Neural cell (in vitro differentiated cells): ENCODE results near the gene CD2AP. TPM values are rescaled to one million over a fixed set of nuclear protein-coding genes. Genes with fewer than 3 reads are reported as not detected.

Experiments
- H2AFZ ChIP-seq: fragments of 200-600, 300-800 bp; sonication (generic), shearing (Covaris generic); 2 replicates; pipeline ENCODE4 v1.6.0; 2014; ENCODE audit warnings: low read depth, mild to moderate bottlenecking, antibody characterized with exemption, low read length, moderate library complexity
- H3F3A ChIP-seq: fragments of 200-600 bp; shearing (Covaris generic); 2 replicates; pipeline ENCODE4 v1.6.1; 2016; ENCODE audit warnings: mild to moderate bottlenecking, moderate library complexity, mixed read lengths, antibody characterized with exemption, low read length; ENCODE audit not compliant: insufficient read depth, poor library complexity, severe bottlenecking
- H3K27ac ChIP-seq: fragments of 200-600, 300-800 bp; sonication (generic), shearing (Covaris generic); 2 replicates; pipeline ENCODE4 v1.5.1; 2014; ENCODE audit warnings: mild to moderate bottlenecking, low read length, moderate library complexity
- H3K27me3 ChIP-seq: fragments of 300-800, 200-600 bp; sonication (generic), shearing (Covaris generic); 2 replicates; pipeline ENCODE4 v1.6.0; 2014; ENCODE audit warnings: mild to moderate bottlenecking, low read depth, low read length, moderate library complexity; ENCODE audit not compliant: insufficient read depth
- H3K36me3 ChIP-seq: fragments of 300-800, 200-600 bp; sonication (generic), shearing (Covaris generic); 2 replicates; pipeline ENCODE4 v1.5.1; 2014; ENCODE audit warnings: mild to moderate bottlenecking, antibody characterized with exemption, low read length, moderate library complexity; ENCODE audit not compliant: insufficient read depth
- H3K4me2 ChIP-seq: fragments of 300-800, 200-600 bp; sonication (generic), shearing (Covaris generic); 2 replicates; pipeline ENCODE4 v1.6.0; 2014; ENCODE audit warnings: mild to moderate bottlenecking, low read length
- H3K4me3 ChIP-seq: fragments of 300-800, 200-600 bp; sonication (generic), shearing (Covaris generic); 2 replicates; pipeline ENCODE4 v1.5.1; 2014; ENCODE audit warnings: mild to moderate bottlenecking, low read length, moderate library complexity
- H3K79me2 ChIP-seq: fragments of 200-600 bp; shearing (Covaris generic); replicated peaks from 2 replicates; pipeline ENCODE4 v1.6.0; 2014; ENCODE audit warnings: mild to moderate bottlenecking, low read length, moderate library complexity; ENCODE audit not compliant: insufficient read depth
- H3K9ac ChIP-seq: fragments of 300-800, 200-600 bp; sonication (generic), shearing (Covaris generic); 2 replicates; pipeline ENCODE4 v1.6.1; 2016; ENCODE audit warnings: mild to moderate bottlenecking, low read length, mixed read lengths
- H3K9me2 ChIP-seq: fragments of 200-600 bp; shearing (Covaris generic); 2 replicates; pipeline ENCODE4 v1.6.1; 2016; ENCODE audit warnings: mild to moderate bottlenecking, low read length, mixed read lengths; ENCODE audit not compliant: insufficient read depth
- H3K9me3 ChIP-seq: fragments of 200-600, 300-800 bp; sonication (generic), shearing (Covaris generic); 2 replicates; pipeline ENCODE4 v1.6.1; 2016; ENCODE audit warnings: mild to moderate bottlenecking, mixed run types, low read length, moderate library complexity, mixed read lengths
- H4K20me1 ChIP-seq: fragments of 200-600 bp; shearing (Covaris generic); 2 replicates; pipeline ENCODE4 v1.6.1; 2016; ENCODE audit warnings: mild to moderate bottlenecking, mixed run types; ENCODE audit not compliant: insufficient read depth
- EP300 ChIP-seq: fragments of 450-650 bp; conservative IDR thresholded peaks from 2 replicates; pipeline ENCODE4 v1.6.1; 2014; ENCODE audit warnings: antibody characterized with exemption, mild to moderate bottlenecking, moderate library complexity; ENCODE audit not compliant: poor library complexity, severe bottlenecking
- EZH2 ChIP-seq: fragments of 200-600, 300-800 bp; shearing (Covaris generic), sonication (generic); IDR thresholded peaks from 2 replicates; pipeline ENCODE4 v1.6.1; 2014; ENCODE audit warnings: antibody characterized with exemption, low read length, borderline replicate concordance, mild to moderate bottlenecking; ENCODE audit not compliant: insufficient read depth, poor library complexity, severe bottlenecking
- MXI1 ChIP-seq: fragments of 450-650 bp; conservative IDR thresholded peaks from 2 replicates; pipeline ENCODE4 v1.6.1; 2014; ENCODE audit warnings: antibody characterized with exemption, mild to moderate bottlenecking; ENCODE audit not compliant: poor library complexity, severe bottlenecking
- POLR2AphosphoS5 ChIP-seq: IDR thresholded peaks from 2 replicates; pipeline ENCODE4 v1.6.1; 2012
- RAD21 ChIP-seq: fragments of 450-650 bp; conservative IDR thresholded peaks from 2 replicates; pipeline ENCODE4 v1.6.1; 2014; ENCODE audit warnings: antibody characterized with exemption, mild to moderate bottlenecking, moderate library complexity
- SMC3 ChIP-seq: fragments of 450-650 bp; conservative IDR thresholded peaks from 2 replicates; pipeline ENCODE4 v1.6.1; 2014; ENCODE audit warnings: antibody characterized with exemption, mild to moderate bottlenecking, moderate library complexity; ENCODE audit not compliant: poor library complexity
- TAF1 ChIP-seq: IDR thresholded peaks from 2 replicates; pipeline ENCODE4 v1.6.1; 2012; ENCODE audit warnings: low read depth
- polyA plus RNA-seq: library from polyadenylated mRNA; depleted of rRNA; stranded (reverse); fragments of >200 nt; gene quantifications from 2 replicates; pipeline ENCODE4 v1.2.3, GENCODE V29; 2014
- TF ChIP-seq, protein P1 (sequence below): fragments of 450-650 bp; IDR thresholded peaks from 2 replicates; pipeline ENCODE4 v1.5.1; 2014; ENCODE audit warnings: antibody characterized with exemption, mild to moderate bottlenecking, moderate library complexity; ENCODE audit not compliant: poor library complexity, severe bottlenecking
- TF ChIP-seq, protein P2 (sequence below): IDR thresholded peaks from 2 replicates; pipeline ENCODE4 v1.6.1; 2012; ENCODE audit warnings: borderline replicate concordance

CD2AP gene
- polyA plus RNA-seq, 1 donor from 2014 or later = 16.8 TPM

DNA sequence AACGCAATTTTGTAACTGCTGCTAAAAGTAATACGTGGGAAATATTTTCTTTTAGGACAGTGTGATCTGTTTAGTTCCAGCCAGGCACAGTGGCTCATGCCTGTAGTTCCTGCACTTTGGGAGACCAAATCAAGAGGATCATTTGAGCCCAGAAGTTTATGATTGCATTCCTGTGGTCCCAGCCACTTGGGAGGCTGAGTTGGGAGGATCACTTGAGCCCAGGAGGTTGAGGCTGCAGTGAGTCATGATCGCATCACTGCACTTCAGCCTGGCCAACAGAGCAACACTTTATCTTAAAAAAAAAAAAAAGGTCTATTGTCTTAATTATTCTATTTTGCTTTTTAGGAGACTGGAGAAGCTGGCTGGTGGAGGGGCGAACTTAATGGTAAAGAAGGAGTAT is 101.5 kb downstream of the CD2AP start:
- Histone ChIP-seq H3K4me2 (no peak overlapping the region), H2AFZ (no peak overlapping the region), H3K36me3 (no peaks in the 10 kb centered on the region), H3K9ac (no peak overlapping the region), H3K27me3 (no peaks in the 10 kb centered on the region), H3K9me2 (no peaks in the 10 kb centered on the region), H3K79me2 (no peaks in the 10 kb centered on the region), H3K4me3 (no peak overlapping the region), H3K9me3 (no peaks in the 10 kb centered on the region), H4K20me1 (no peaks in the 10 kb centered on the region), H3F3A (no peaks in the 10 kb centered on the region), H3K27ac (no peak overlapping the region)
- no peak for TF ChIP-seq EP300
- TF ChIP-seq, protein P1, sequence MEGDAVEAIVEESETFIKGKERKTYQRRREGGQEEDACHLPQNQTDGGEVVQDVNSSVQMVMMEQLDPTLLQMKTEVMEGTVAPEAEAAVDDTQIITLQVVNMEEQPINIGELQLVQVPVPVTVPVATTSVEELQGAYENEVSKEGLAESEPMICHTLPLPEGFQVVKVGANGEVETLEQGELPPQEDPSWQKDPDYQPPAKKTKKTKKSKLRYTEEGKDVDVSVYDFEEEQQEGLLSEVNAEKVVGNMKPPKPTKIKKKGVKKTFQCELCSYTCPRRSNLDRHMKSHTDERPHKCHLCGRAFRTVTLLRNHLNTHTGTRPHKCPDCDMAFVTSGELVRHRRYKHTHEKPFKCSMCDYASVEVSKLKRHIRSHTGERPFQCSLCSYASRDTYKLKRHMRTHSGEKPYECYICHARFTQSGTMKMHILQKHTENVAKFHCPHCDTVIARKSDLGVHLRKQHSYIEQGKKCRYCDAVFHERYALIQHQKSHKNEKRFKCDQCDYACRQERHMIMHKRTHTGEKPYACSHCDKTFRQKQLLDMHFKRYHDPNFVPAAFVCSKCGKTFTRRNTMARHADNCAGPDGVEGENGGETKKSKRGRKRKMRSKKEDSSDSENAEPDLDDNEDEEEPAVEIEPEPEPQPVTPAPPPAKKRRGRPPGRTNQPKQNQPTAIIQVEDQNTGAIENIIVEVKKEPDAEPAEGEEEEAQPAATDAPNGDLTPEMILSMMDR = no peak
- TF ChIP-seq MXI1 = no peak
- no peak for TF ChIP-seq EZH2
- no peak for TF ChIP-seq RAD21

DNA sequence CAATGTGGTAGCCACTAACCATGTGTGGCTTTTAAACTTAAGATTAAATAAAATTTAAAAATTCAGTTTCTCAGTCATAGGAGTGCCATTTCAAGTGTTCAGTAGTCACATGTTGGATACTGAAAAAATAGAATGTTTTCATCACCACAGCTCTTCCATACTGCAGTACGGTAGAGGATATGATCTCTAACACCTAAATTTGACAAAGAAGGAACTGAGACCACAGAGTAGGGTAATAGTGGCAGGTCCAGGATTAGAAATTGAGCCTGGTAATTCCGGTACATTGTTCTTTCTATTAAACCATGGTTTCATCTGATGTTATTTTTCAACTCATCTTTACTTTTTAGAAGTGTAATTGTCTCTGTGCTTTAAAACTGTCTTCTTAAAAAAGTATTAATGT is 104.0 kb downstream of the CD2AP start:
- no peaks in the 10 kb centered on the region for H4K20me1 ChIP-seq
- no peak overlapping the region for H3K4me2 ChIP-seq
- H3K9me2 ChIP-seq = no peaks in the 10 kb centered on the region
- no peaks in the 10 kb centered on the region for H3K27me3 ChIP-seq
- H3K79me2 ChIP-seq = no peaks in the 10 kb centered on the region
- no peak overlapping the region for H3K4me3 ChIP-seq
- H2AFZ ChIP-seq = no peak overlapping the region
- H3F3A ChIP-seq = no peaks in the 10 kb centered on the region
- TF ChIP-seq SMC3 (no peak), EZH2 (no peak), EP300 (no peak), RAD21 (no peak), POLR2AphosphoS5 (no peak), MXI1 (no peak), TAF1 (no peak)
- TF ChIP-seq, protein P2, sequence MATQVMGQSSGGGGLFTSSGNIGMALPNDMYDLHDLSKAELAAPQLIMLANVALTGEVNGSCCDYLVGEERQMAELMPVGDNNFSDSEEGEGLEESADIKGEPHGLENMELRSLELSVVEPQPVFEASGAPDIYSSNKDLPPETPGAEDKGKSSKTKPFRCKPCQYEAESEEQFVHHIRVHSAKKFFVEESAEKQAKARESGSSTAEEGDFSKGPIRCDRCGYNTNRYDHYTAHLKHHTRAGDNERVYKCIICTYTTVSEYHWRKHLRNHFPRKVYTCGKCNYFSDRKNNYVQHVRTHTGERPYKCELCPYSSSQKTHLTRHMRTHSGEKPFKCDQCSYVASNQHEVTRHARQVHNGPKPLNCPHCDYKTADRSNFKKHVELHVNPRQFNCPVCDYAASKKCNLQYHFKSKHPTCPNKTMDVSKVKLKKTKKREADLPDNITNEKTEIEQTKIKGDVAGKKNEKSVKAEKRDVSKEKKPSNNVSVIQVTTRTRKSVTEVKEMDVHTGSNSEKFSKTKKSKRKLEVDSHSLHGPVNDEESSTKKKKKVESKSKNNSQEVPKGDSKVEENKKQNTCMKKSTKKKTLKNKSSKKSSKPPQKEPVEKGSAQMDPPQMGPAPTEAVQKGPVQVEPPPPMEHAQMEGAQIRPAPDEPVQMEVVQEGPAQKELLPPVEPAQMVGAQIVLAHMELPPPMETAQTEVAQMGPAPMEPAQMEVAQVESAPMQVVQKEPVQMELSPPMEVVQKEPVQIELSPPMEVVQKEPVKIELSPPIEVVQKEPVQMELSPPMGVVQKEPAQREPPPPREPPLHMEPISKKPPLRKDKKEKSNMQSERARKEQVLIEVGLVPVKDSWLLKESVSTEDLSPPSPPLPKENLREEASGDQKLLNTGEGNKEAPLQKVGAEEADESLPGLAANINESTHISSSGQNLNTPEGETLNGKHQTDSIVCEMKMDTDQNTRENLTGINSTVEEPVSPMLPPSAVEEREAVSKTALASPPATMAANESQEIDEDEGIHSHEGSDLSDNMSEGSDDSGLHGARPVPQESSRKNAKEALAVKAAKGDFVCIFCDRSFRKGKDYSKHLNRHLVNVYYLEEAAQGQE = no peak
- TF ChIP-seq, protein P1 = no peak
- H3K36me3 ChIP-seq = no peaks in the 10 kb centered on the region
- no peaks in the 10 kb centered on the region for H3K9me3 ChIP-seq
- H3K9ac ChIP-seq = no peak overlapping the region
- H3K27ac ChIP-seq = no peak overlapping the region
